Activated naive CD4-positive, alpha-beta T cell treated with anti-CD3 and anti-CD28 coated beads, Interleukin-2, amount 10 ng/mL, durations not matched to agents 5 hours and 36 hours (primary cell): ENCODE measurements around the gene HAO1. TPM values are rescaled to one million over a fixed set of nuclear protein-coding genes. Genes with fewer than 3 reads are reported as not detected.

ENCODE experiments used
- total RNA-seq, 2 experiments: library from RNA; stranded (reverse); gene quantifications; one replicate each; pipeline ENCODE4 v1.2.3, GENCODE V29; 2021

HAO1 gene
- not detected for total RNA-seq

DNA sequence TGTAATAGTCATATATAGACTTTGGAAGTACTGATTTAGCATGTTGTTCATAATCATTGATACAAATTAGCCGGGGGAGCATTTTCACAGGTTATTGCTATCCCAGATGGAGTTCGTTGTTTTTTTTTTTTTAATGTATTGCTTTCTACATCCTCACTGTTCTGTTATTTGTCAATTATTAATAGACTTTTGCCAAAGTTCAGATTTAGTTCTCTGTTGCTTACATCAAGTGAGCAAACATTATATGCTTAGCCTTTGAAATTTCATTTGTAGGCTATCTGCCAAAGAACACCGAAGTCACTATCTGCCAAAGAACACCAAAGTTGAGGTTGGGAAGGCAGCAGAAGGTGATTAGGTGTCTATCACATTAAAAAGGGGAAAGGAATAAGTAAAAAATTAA lies at the start of gene HAO1:
Gene HAO1, minus strand, starts transcription at position 118 of the 400 bp plus-strand sequence. Its CDS starts 36 bp downstream, at position 82.

Other genes starting within 250 kb of the HAO1 start
- 10 to 100 TPM; 36.6 to 42.0 TPM for gene TMX4, start 79.3 kb upstream of the HAO1 start, total RNA-seq
- under 1 TPM; 0.14 to 0.38 TPM for gene PLCB1, start 191.8 kb upstream of the HAO1 start, total RNA-seq